ENCODE data around the gene RBP3.

DNA sequence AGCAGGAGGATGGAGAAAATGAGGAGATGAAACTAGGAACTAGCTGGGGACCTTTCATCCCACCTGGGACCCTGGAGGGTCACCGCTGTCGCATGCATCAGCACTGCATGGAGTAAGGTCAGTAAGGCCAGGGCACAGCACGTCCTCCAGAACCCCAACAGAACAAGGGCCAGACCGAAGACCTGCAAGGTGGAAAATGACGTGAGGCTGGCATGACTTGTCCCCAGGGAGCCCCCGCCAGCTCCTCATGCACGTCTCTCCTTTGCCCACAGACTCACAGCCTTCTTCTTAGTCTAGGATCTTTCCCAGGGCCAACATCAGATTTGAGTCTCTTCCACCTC lies 31.3 kb downstream of the RBP3 start:
- no peak for TF ChIP-seq POLR2AphosphoS5 (IDR thresholded peaks at IDR 0.05; ENCODE audit: borderline replicate concordance, low read depth, low read length)
- no peak for TF ChIP-seq EZH2 (IDR thresholded peaks at IDR 0.05)
- TF ChIP-seq FOXP2 (optimal IDR thresholded peaks at IDR 0.05; ENCODE audit: control extremely low read depth, extremely low read length, insufficient read depth): no peak

All from SK-N-MC (cell line).